K562 (cell line): ENCODE data around the gene NTRK3. TPM values are rescaled to one million over a fixed set of nuclear protein-coding genes. Genes with fewer than 3 reads are reported as not detected.

Experiments used
- ATAC-seq: fragments of 200-7000 bp; cut with Tn5 transposase; 3 replicates; pipeline ENCODE4 v1.9.1; 2020; ENCODE audit warnings: moderate library complexity
- BruUV-seq: library from RNA; stranded (reverse); fragments of 400-500 nt; replicated peaks from 2 replicates; lab custom pipeline; 2021; lab: Mats Ljungman, UMichigan
- CTCF ChIA-PET: fragments of 300-600 bp; formaldehyde crosslinking; extraction: SDS; loops from one replicate; lab custom pipeline; 2021; ENCODE audit warnings: low intra/inter-chr PET ratio; lab: Yijun Ruan, JAX
- POLR2A ChIA-PET: fragments of 300-600, 350-650 bp; sonication (Branson Sonifier 250); formaldehyde crosslinking; extraction: SDS; loops from one replicate; lab custom pipeline; 2021; ENCODE audit warnings: antibody characterized with exemption, inconsistent platforms; lab: Yijun Ruan, JAX
- DNase-seq, 4 experiments: peaks; one replicate each; pipeline versions ENCODE4 v3.0.0 to v3.0.0-alpha.2; 2011 to 2018; ENCODE audit warnings: low spot score in 3 of 4, mixed read lengths in 3 of 4; ENCODE audit errors: extremely low read depth in 1 of 4
- FAIRE-seq: peaks from 2 replicates; lab custom pipeline; 2011; peaks lifted over from hg19 to GRCh38; lab: Jason Lieb, UNC
- H2AFZ ChIP-seq: 2 replicates; pipeline ENCODE4 v1.6.0; 2011; ENCODE audit warnings: low read depth, low read length, control low read depth, inconsistent platforms
- H3K27ac ChIP-seq: fragments of 200-600 bp; 3 replicates; pipeline ENCODE4 v1.8.0; 2011; ENCODE audit warnings: low read depth, mild to moderate bottlenecking, control low read depth, inconsistent platforms, low read length, moderate library complexity, mixed read lengths; ENCODE audit errors: extremely low read depth
- H3K27me3 ChIP-seq, 2 experiments: fragments of 300-600 bp in 1 of 2; 2 replicates in 1 of 2; 3 replicates in 1 of 2; pipeline versions ENCODE4 v1.6.0 to v1.8.0; 2011; ENCODE audit warnings: inconsistent platforms in 2 of 2, low read length in 2 of 2, mild to moderate bottlenecking in 1 of 2, mixed read lengths in 1 of 2, moderate library complexity in 1 of 2; ENCODE audit not compliant: control insufficient read depth in 2 of 2, insufficient read depth in 2 of 2
- H3K36me3 ChIP-seq: fragments of 300-600 bp; 3 replicates; pipeline ENCODE4 v1.8.0; 2011; ENCODE audit warnings: mild to moderate bottlenecking, low read length, inconsistent platforms; ENCODE audit not compliant: control insufficient read depth, insufficient read depth
- H3K4me1 ChIP-seq, 2 experiments: fragments of 200-600 bp in 1 of 2; replicated peaks in 1 of 2; 2 replicates in 1 of 2; 3 replicates in 1 of 2; pipeline versions ENCODE4 v1.5.1 to v1.8.0; 2011; ENCODE audit warnings: inconsistent platforms in 2 of 2, low read length in 2 of 2, mild to moderate bottlenecking in 1 of 2, mixed read lengths in 1 of 2, moderate library complexity in 1 of 2; ENCODE audit not compliant: control insufficient read depth in 2 of 2, insufficient read depth in 2 of 2
- H3K4me2 ChIP-seq: 2 replicates; pipeline ENCODE4 v1.6.1; 2011; ENCODE audit warnings: low read length, control low read depth, inconsistent platforms, mixed read lengths; ENCODE audit not compliant: insufficient read depth
- H3K4me3 ChIP-seq: fragments of 200-600 bp; sonication (generic), shearing (Covaris generic); 2 replicates; pipeline ENCODE4 v1.5.1; 2016; ENCODE audit warnings: control low read depth, inconsistent platforms
- H3K79me2 ChIP-seq: fragments of 200-600 bp; 3 replicates; pipeline ENCODE4 v1.8.0; 2011; ENCODE audit warnings: low read length, inconsistent platforms; ENCODE audit not compliant: control insufficient read depth, insufficient read depth
- H3K9ac ChIP-seq, 2 experiments: 2 replicates each; pipeline versions ENCODE4 v1.6.0 to v1.6.1; 2011; ENCODE audit warnings: low read depth in 2 of 2, low read length in 2 of 2, control low read depth in 1 of 2, inconsistent platforms in 1 of 2, mild to moderate bottlenecking in 1 of 2, mixed read lengths in 1 of 2; ENCODE audit not compliant: insufficient read depth in 1 of 2
- H3K9me1 ChIP-seq: one replicate; pipeline ENCODE4 v1.6.0; 2011; ENCODE audit warnings: inconsistent platforms, mild to moderate bottlenecking, low read length, moderate library complexity; ENCODE audit not compliant: control insufficient read depth, insufficient read depth
- H3K9me3 ChIP-seq: replicated peaks from 2 replicates; pipeline ENCODE4 v1.5.1; 2011; ENCODE audit warnings: low read depth, low read length, inconsistent platforms; ENCODE audit not compliant: control insufficient read depth, insufficient read depth
- H4K20me1 ChIP-seq: replicated peaks from 2 replicates; pipeline ENCODE4 v1.6.1; 2011; ENCODE audit warnings: low read length, inconsistent platforms, mixed read lengths; ENCODE audit not compliant: control insufficient read depth, insufficient read depth
- BCOR ChIP-seq: fragments of 450-650 bp; IDR thresholded peaks from 2 replicates; pipeline ENCODE4 v1.6.1; 2016
- CEBPG ChIP-seq, 3 experiments: fragments of 200-800 bp in 1 of 3; sonication (Bioruptor generic) in 1 of 3; sonication (generic) in 1 of 3; formaldehyde crosslinking in 1 of 3; IDR thresholded peaks in 2 of 3; conservative IDR thresholded peaks in 1 of 3; 2 replicates each; pipeline versions ENCODE4 v1.6.1 to v1.8.0; 2016 to 2022; ENCODE audit warnings: missing compliant biosample characterization in 2 of 3, missing genetic modification characterization in 2 of 3, mild to moderate bottlenecking in 1 of 3, missing genetic modification reagents in 1 of 3
- DLX4 ChIP-seq: fragments of 250-450 bp; sonication (Bioruptor Pico); IDR thresholded peaks from 2 replicates; pipeline ENCODE4 v1.6.1; 2021; ENCODE audit warnings: mild to moderate bottlenecking
- DNMT1 ChIP-seq: fragments of 450-650 bp; IDR thresholded peaks from 2 replicates; pipeline ENCODE4 v1.6.1; 2016; ENCODE audit warnings: antibody characterized with exemption, mild to moderate bottlenecking
- GTF2F1 ChIP-seq: IDR thresholded peaks from 2 replicates; pipeline ENCODE4 v1.6.1; 2011; ENCODE audit warnings: low read depth, low read length, improper control_type of control experiment
- NFE2 ChIP-seq: IDR thresholded peaks from 2 replicates; pipeline ENCODE4 v1.6.1; 2014; ENCODE audit warnings: antibody characterized with exemption, low read depth
- NONO ChIP-seq, 2 experiments: fragments of 200-400 bp in 1 of 2; fragments of 450-650 bp in 1 of 2; formaldehyde crosslinking in 1 of 2; IDR thresholded peaks; 2 replicates each; pipeline ENCODE4 v1.6.1; 2017; ENCODE audit warnings: low read depth in 2 of 2, mild to moderate bottlenecking in 2 of 2, moderate library complexity in 2 of 2, low read length in 1 of 2
- NR1H2 ChIP-seq: sonication (generic); formaldehyde crosslinking; IDR thresholded peaks from 2 replicates; pipeline ENCODE4 v1.4.0; 2020; ENCODE audit warnings: mild to moderate bottlenecking, missing genetic modification reagents
- OTX1 ChIP-seq: fragments of 450-650 bp; formaldehyde crosslinking; IDR thresholded peaks from 2 replicates; pipeline ENCODE4 v1.4.0; 2022; ENCODE audit warnings: mild to moderate bottlenecking
- PBX2 ChIP-seq, 2 experiments: IDR thresholded peaks in 1 of 2; conservative IDR thresholded peaks in 1 of 2; 2 replicates each; pipeline ENCODE4 v1.6.1; 2016; ENCODE audit warnings: low read depth in 2 of 2, mild to moderate bottlenecking in 1 of 2, missing compliant biosample characterization in 1 of 2, missing genetic modification characterization in 1 of 2, moderate library complexity in 1 of 2
- POLR2A ChIP-seq: fragments of 450-650 bp; conservative IDR thresholded peaks from 2 replicates; pipeline ENCODE4 v1.6.1; 2016
- SAFB ChIP-seq: fragments of 200-400 bp; formaldehyde crosslinking; IDR thresholded peaks from 2 replicates; pipeline ENCODE4 v1.6.1; 2017; ENCODE audit warnings: low read depth, low read length, borderline replicate concordance
- SP2 ChIP-seq: IDR thresholded peaks from 2 replicates; pipeline ENCODE4 v1.6.1; 2011; ENCODE audit warnings: mild to moderate bottlenecking, low read depth, low read length, moderate library complexity; ENCODE audit not compliant: poor library complexity, severe bottlenecking; ENCODE audit errors: extremely low read depth
- TRIM25 ChIP-seq: fragments of 450-650 bp; IDR thresholded peaks from 2 replicates; pipeline ENCODE4 v1.7.0; 2016; ENCODE audit warnings: borderline replicate concordance
- ZNF408 ChIP-seq: fragments of 250-450 bp; sonication (Bioruptor Pico); IDR thresholded peaks from 2 replicates; pipeline ENCODE4 v1.4.0; 2020; ENCODE audit warnings: low read depth, mild to moderate bottlenecking, moderate library complexity
- ZNF584 ChIP-seq: fragments of 200-800 bp; sonication (Bioruptor generic); IDR thresholded peaks from 2 replicates; pipeline ENCODE4 v1.6.1; 2016; ENCODE audit warnings: low read depth, mild to moderate bottlenecking, missing genetic modification characterization, missing compliant biosample characterization
- WGBS: fragments of 100-300 bp; shearing (Covaris generic); methylation state at CpG from one replicate; pipeline ENCODE4 v1.1.6; 2016; ENCODE audit warnings: low coverage, mixed read lengths; ENCODE audit not compliant: insufficient coverage; ENCODE audit errors: missing lambda C conversion rate; 5-methylcytosine and 5-hydroxymethylcytosine counted together
- in situ Hi-C: fragments of 300-500 bp; cut with MboI; formaldehyde crosslinking; loops from 4 replicates; pipeline ENCODE4 v1.15.0; 2018; ENCODE audit warnings: inconsistent platforms, mixed read lengths
- intact Hi-C: fragments of 100-400 bp; cut with micrococcal nuclease; formaldehyde crosslinking; loops from 2 replicates; pipeline ENCODE4 v1.14.2; 2022
- polyA plus RNA-seq, 8 experiments: library from polyadenylated mRNA; depleted of rRNA in 4 of 8; stranded (reverse) in 5 of 8; unstranded in 3 of 8; fragments of >200 nt; fragmentation: Nextera tagmentation in 2 of 8; fragmentation: Illumina TruSeq in 1 of 8; extraction: Ambion mirVana in 2 of 8; extraction: Trizol in 1 of 8; gene quantifications; 2 replicates each; pipeline versions ENCODE4 v1.2.1 to v1.2.3, GENCODE V29; 2011 to 2014; ENCODE audit warnings: inconsistent platforms in 1 of 8, missing spikeins in 1 of 8
- total RNA-seq, 7 experiments: library from RNA; depleted of rRNA in 6 of 7; stranded (reverse); fragments of >200 nt in 6 of 7; fragmentation: Illumina TruSeq in 2 of 7; extraction: Trizol in 2 of 7; gene quantifications; 2 replicates each; pipeline versions ENCODE4 v1.2.1 to v1.2.3, GENCODE V29; 2011 to 2021; ENCODE audit warnings: low replicate concordance in 1 of 7

NTRK3 gene
- total and polyA plus RNA-seq, 9 of the 15 experiments (the other 6 are each of a cell fraction or from before 2014, with no cell fraction given), result 0.11 to 0.13 TPM; not detected in 7

GRCh38 chr15:88238618-88239430, 17.7 kb downstream of the NTRK3 start:
- Histone ChIP-seq H3K9me3 (no peaks in the 10 kb centered on the region), H3K27me3 (peaks cover 0 to 13% of the 10 kb centered on the region in 2 experiments; a peak in 3 of 5 replicates), H3K4me1 (no peaks in the 10 kb centered on the region; a peak in 1 of 5 replicates), H3K9ac (no peak overlapping the region), H3K27ac (no peak overlapping the region), H2AFZ (no peak overlapping the region), H3K4me2 (no peak overlapping the region), H4K20me1 (no peaks in the 10 kb centered on the region), H3K79me2 (no peaks in the 10 kb centered on the region), H3K36me3 (no peaks in the 10 kb centered on the region), H3K9me1 (no peaks in the 10 kb centered on the region), H3K4me3 (no peak overlapping the region)
- CTCF ChIA-PET, result interaction anchor here (0.6 kb wide), 1 partner anchor 627 kb away, joined by 3 read pairs; no protein-coding TSS in a partner anchor
- in situ Hi-C loops, result loop anchor here (25.0 kb wide), 1 partner anchor 1327 kb away; no protein-coding TSS in a partner anchor
- intact Hi-C loops, result no loop called here
- POLR2A ChIA-PET, result no interaction called here
- BruUV-seq, result no TSS peak
- no peak for DNase-seq
- FAIRE-seq, result no peak
- WGBS, result 2% methylated on average over 8 of the region's 8 CpGs
- peak; percentile 62 for ATAC-seq
- no peak for TF ChIP-seq SP2
- TF ChIP-seq ZNF584 (CRISPR knock-in tag), result 0 out of 2 replicates have a peak, but pooled peaks have one; percentile 37
- TF ChIP-seq POLR2A, result no peak
- TF ChIP-seq NR1H2, result no peak
- no peak for TF ChIP-seq DNMT1
- no peak for TF ChIP-seq GTF2F1
- TF ChIP-seq CEBPG (CRISPR knock-in tag; IDR thresholded peaks at IDR 0.05), result no peak
- TF ChIP-seq CEBPG (tag; conservative IDR thresholded peaks at IDR 0.05 in 1 of 2, IDR thresholded peaks at IDR 0.05 in 1 of 2), result peak; percentile 64 to 71
- TF ChIP-seq ZNF408 (CRISPR knock-in tag), result no peak
- no peak for TF ChIP-seq PBX2 (CRISPR knock-in tag; IDR thresholded peaks at IDR 0.05; ENCODE audit: low read depth)
- TF ChIP-seq PBX2 (tag; conservative IDR thresholded peaks at IDR 0.05; ENCODE audit: low read depth), result no peak
- TF ChIP-seq NONO (IDR thresholded peaks at IDR 0.05; ENCODE audit: low read depth in 2 of 2, low read length in 1 of 2), result no peak
- no peak for TF ChIP-seq OTX1 (CRISPR knock-in tag)
- no peak for TF ChIP-seq DLX4
- no peak for TF ChIP-seq SAFB
- TF ChIP-seq NFE2, result no peak
- TF ChIP-seq TRIM25, result no peak
- TF ChIP-seq BCOR, result no peak
